Epidermal melanocyte (primary cell): Measurements from ENCODE around the gene CNR2.
"Not testable (repeated sequence)": the region's sequence is repeated elsewhere in the genome, so short reads cannot be mapped to it uniquely, and the experiment has no call there.

Experiments used
- DNase-seq: peaks from one replicate; pipeline ENCODE4 v3.0.0; 2011; ENCODE audit warnings: low spot score; ENCODE audit not compliant: insufficient read length

CNR2 gene

DNA sequence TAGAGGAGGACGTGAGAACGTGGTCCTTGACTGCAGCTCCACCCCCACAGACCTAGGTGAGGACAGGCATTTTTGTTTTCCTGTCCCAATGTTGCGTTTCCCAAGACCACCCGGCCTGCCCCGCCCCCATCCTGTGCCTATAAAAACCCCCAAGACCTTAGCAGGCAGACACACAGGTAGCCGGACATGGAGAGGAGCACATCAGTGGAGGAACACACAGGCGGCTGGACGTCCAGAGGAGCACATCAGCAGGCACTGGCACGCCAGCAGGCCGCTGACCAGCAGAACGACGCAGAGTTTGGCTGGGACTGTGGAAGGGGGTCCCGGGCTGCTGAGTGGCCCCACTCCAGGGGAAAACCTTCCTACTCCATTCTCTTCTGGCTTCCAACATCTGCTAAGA, 75.3 kb downstream of the CNR2 start:
- no peak for DNase-seq

DNA sequence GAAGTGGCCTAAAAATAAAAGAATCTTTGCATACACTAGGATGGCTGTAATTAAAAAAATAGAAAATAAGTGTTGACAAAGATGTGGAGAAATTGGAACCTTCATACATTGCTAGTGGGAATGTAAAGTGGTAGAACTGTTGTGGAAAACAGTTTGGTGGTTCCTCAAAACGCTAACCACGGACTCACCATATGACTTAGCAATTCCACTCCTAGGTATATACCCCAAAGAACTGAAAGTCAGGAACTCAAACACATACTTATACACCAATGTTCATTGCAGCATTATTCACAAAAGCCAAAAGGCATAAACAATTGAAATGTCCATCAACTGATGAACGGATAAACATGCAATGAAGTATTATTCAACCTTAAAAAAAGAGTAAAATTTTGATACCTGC, 77.1 kb downstream of the CNR2 start:
- DNase-seq: no peak

DNA sequence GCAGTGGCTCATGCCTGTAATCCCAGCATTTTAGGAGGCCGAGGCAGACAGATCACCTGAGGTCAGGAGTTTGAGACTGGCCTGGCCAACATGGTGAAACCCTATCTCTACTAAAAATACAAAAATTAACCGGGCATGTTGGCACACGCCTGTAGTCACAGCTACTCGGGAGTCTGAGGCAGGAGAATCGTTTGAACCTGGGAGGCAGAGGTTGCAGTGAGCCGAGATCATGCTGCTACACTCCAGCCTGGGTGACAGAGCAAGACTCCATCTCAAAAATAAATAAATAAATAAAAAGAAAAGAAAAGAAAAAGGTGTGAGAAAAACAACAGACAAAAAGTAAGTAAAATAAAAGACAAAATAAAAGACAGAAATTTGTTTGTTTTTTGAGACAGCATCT, 79.0 kb downstream of the CNR2 start:
- not testable (repeated sequence) for DNase-seq

DNA sequence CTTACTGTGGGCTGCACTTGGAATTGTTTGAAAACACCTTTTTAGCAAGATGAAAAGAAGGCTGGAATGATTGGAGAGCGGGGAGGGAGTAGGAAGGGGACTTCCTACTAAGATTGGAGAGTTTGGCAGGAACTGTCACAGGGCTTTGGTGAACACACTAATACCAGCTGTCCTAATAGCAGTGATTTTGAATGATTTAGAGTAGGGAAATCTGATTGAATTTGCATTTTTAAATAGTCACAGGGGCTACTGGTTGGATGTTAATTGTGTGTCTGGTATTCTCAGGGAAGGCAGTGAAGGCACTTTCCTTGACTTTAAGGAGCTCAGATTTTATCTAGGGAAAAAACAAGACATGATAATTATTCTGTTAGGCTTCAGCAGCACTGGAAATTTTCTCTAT, 85.4 kb downstream of the CNR2 start:
- no peak for DNase-seq

DNA sequence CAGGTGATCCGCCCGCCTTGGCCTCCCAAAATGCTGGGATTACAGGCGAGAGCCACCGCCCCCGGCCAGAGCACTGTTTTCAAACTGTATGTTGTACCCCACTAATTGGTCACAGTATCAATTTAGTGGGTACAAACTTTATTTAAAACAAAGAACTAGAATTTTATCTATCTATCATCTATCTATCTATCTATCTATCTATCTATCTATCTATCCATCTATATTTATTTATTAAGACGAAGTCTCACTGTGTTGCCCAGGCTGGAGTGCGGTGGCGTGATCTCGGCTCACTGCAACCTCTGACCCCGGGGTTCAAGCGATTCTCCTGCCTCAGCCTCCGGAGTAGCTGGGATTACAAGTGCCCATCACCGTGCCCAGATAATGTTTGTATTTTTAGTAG, 86.6 kb downstream of the CNR2 start:
- DNase-seq: not testable (repeated sequence)

DNA sequence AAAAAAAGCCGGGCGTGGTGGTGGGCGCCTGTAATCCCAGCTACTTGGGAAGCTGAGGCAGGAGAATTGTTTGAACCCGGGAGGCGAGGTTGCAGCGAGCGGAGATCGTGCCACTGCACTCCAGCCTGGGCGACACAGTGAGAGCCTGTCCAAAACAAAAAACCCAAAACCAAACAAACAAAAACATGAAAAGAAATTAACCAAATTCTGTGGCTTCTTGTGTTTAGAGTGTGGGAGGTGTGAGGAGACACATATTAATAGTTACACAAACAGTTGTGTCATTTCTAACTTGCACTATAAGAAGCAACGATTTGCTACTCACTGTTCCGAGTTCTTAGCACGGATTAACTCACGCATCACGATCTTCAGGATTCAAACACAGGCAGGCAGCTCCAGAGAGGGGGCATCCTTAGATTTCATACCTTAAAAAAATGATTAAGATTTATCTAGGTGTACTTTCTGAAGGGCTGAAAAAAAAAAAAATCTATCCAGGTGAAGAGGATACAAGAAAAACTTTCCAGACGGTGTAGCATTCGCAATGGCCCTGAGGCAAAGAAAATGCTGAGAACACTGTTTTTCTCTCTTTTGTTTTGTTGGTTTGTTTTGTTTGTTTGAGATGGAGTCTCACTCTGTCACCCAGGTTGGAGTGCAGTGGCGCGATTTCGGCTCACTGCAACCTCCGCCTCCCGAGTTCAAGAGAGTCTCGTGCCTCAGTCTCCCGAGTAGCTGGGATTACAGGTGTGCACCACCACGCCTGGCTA, 87.2 kb downstream of the CNR2 start:
- DNase-seq: no peak

DNA sequence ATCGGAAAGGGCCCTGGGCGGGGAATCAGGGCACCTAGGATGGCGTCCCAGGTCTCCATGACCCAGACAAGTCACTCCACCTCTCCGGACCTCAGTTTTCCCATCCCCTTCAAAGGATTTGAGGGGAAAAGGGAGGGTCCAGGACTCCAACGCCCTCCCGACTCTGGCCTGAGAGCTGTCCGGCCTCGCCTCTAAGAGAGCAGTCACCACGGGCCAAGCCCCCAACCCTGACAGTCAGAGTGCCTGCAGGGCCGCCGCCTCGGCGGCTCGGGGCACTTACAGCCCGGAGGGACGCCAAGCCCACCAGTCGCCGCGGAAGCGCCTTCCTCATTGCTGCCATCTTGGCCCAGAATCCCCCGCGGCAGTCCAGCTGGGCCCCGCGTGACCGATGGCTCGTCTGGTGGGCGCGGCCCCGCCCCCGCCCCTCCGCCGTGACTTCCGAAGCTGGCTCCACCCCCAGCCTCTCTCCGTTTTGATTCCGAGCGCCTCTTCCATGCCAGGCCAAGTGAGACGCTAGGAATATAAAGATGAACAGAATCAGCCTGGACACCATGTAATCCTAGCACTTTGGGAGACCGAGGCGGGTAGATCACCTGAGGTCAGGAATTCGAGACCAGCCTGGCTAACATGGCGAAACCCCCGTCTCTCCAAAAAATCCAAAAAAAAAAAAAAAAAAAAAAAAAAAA, 87.9 kb downstream of the CNR2 start, which contains the start of gene HMGCL:
Gene HMGCL (minus strand): TSS at position 354 of the 686 bp plus-strand sequence. CDS start 14 bp downstream, at position 340.
- DNase-seq: peak; percentile 95

DNA sequence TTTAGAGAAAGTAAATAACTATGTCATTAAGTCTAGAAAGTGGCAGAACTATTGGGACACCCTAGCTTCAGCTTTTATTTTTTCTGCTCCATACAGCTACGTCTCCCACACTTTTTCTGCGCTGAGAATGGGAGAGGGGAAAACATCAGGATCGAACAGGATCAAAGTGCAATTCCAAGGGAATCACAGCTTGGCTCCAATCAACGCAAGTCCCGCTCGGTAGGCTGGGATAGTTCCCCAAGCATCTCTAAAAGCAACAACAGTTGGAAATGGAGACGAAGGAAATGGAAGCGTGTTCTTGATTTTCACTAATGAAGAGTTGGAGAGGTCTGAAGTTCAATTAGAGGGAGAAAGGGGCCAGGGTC, 88.5 kb downstream of the CNR2 start:
- DNase-seq: no peak

DNA sequence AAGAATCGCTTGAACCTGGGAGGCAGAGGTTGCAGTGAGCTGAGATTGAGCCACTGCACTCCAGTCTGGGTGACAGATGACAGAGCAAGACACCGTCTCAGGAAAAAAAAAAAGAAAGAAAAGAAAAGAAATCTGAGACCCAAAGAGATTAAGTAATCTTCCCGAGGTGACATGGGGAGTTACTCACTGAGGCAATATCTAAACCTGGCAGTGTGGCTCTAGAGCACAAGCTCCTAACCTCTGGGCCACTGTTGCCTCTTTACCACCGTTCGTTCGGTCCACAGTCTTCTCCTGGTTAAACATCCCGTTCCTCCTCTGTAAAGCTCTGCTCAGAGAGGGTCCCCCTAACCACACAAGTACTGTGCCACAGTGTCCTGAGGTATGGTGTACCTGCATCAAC, 89.4 kb downstream of the CNR2 start:
- DNase-seq: no peak
